HEK293T (cell line): ENCODE data around the gene RAD51D.

Source experiments
- ARNT ChIP-seq: fragments of 450-650 bp; IDR thresholded peaks from 2 replicates; pipeline ENCODE4 v1.6.1; 2017; ENCODE audit warnings: mild to moderate bottlenecking
- BHLHE40 ChIP-seq: fragments of 450-650 bp; IDR thresholded peaks from 2 replicates; pipeline ENCODE4 v1.6.1; 2016; ENCODE audit warnings: mild to moderate bottlenecking, moderate library complexity, borderline replicate concordance
- ELF4 ChIP-seq: fragments of 450-650 bp; IDR thresholded peaks from 2 replicates; pipeline ENCODE4 v1.6.1; 2017; ENCODE audit warnings: antibody characterized with exemption
- FOXM1 ChIP-seq: fragments of 450-650 bp; IDR thresholded peaks from 2 replicates; pipeline ENCODE4 v1.6.1; 2017; ENCODE audit warnings: mild to moderate bottlenecking, borderline replicate concordance
- NFRKB ChIP-seq: fragments of 450-650 bp; IDR thresholded peaks from 2 replicates; pipeline ENCODE4 v1.6.1; 2016; ENCODE audit warnings: mild to moderate bottlenecking, moderate library complexity
- SP1 ChIP-seq: fragments of 450-650 bp; IDR thresholded peaks from 2 replicates; pipeline ENCODE4 v1.6.1; 2017
- TARDBP ChIP-seq: fragments of 450-650 bp; IDR thresholded peaks from 2 replicates; pipeline ENCODE4 v1.6.1; 2016

- TF ChIP-seq BHLHE40 (no peak), ARNT (no peak), FOXM1 (no peak), TARDBP (no peak), NFRKB (no peak), ELF4 (no peak), SP1 (no peak)
These were observed 47.4 kb upstream of the RAD51D start for GRCh38 chr17:35167046-35167445.
